ENCODE data around the gene MPRIP. TPM values are rescaled to one million over a fixed set of nuclear protein-coding genes. Genes with fewer than 3 reads are reported as not detected.

The MPRIP gene
- total RNA-seq, 1 experiment from 2014 or later = 284 TPM

GRCh38 chr17:17041018-17041521 lies 1.2 kb upstream of the MPRIP start:
- Histone ChIP-seq H3K9me3 (no peaks in the 10 kb centered on the region), H3K4me3 (ENCODE audit: low read depth, low read length) (no peak overlapping the region; the same call in 1 of the 2 replicates), H3K36me3 (ENCODE audit: control insufficient read depth, insufficient read depth, low read length) (no peaks in the 10 kb centered on the region), H3K27me3 (replicated peaks; ENCODE audit: control insufficient read depth, insufficient read depth, low read length) (no peaks in the 10 kb centered on the region), H3K4me1 (peaks cover 26% of the 10 kb centered on the region)
- Mint-ChIP-seq H3K27ac (ENCODE audit: unreplicated experiment) (peak overlapping the region; percentile 49), H3K9me3 (ENCODE audit: unreplicated experiment) (no peaks in the 10 kb centered on the region), H3K27me3 (ENCODE audit: insufficient read depth, unreplicated experiment) (no peaks in the 10 kb centered on the region), H3K4me1 (ENCODE audit: low read depth, unreplicated experiment) (peaks cover 33% of the 10 kb centered on the region), H3K36me3 (ENCODE audit: insufficient read depth, unreplicated experiment) (peaks cover 12% of the 10 kb centered on the region), H3K4me3 (ENCODE audit: unreplicated experiment) (peak overlapping the region; percentile 68)
- POLR2A ChIA-PET = interaction anchor here (0.9 to 3.0 kb wide), 3 partner anchors 13 to 37 kb away, joined by 3 to 23 read pairs (median 22); no protein-coding TSS in a partner anchor
- DNase-seq = peak; percentile 71 to 80
- no TSS peak for BruUV-seq (replicated peaks)
- CTCF ChIA-PET = interaction anchor here (0.5 to 4.8 kb wide), 7 partner anchors 13 to 1043 kb away, joined by 3 to 29 read pairs (median 4); no protein-coding TSS in a partner anchor
- intact Hi-C loops (cut with micrococcal nuclease; ENCODE audit: unreplicated experiment) = loop anchor here (1.0 to 5.0 kb wide), 4 partner anchors 13 to 165 kb away; partner anchors contain the start of gene PLD6
- no peak for TF ChIP-seq CTCF (IDR thresholded peaks at IDR 0.05; ENCODE audit: insufficient read depth in 1 of 2, low read depth in 1 of 2, low read length in 1 of 2, severe bottlenecking in 1 of 2, unreplicated experiment in 1 of 2)

- POLR2A ChIA-PET = interaction anchor here (0.7 to 3.0 kb wide), 4 partner anchors 12 to 37 kb away, joined by 3 to 23 read pairs (median 13); no protein-coding TSS in a partner anchor
- no peaks in the 10 kb centered on the region for H3K9me3 Mint-ChIP-seq (ENCODE audit: unreplicated experiment)
- Histone ChIP-seq H3K4me1 (peaks cover 26% of the 10 kb centered on the region), H3K4me3 (ENCODE audit: low read depth, low read length) (peak overlapping the region; percentile 50), H3K36me3 (ENCODE audit: control insufficient read depth, insufficient read depth, low read length) (no peaks in the 10 kb centered on the region), H3K27me3 (replicated peaks; ENCODE audit: control insufficient read depth, insufficient read depth, low read length) (no peaks in the 10 kb centered on the region), H3K9me3 (no peaks in the 10 kb centered on the region)
- H3K27ac Mint-ChIP-seq (ENCODE audit: unreplicated experiment) = peak overlapping the region; percentile 49
- DNase-seq = peak; percentile 100
- no peaks in the 10 kb centered on the region for H3K27me3 Mint-ChIP-seq (ENCODE audit: insufficient read depth, unreplicated experiment)
- CTCF ChIA-PET = interaction anchor here (0.6 to 4.8 kb wide), 5 partner anchors 13 to 1042 kb away, joined by 3 to 29 read pairs (median 7); no protein-coding TSS in a partner anchor
- BruUV-seq (replicated peaks) = TSS peak; percentile 68
- H3K36me3 Mint-ChIP-seq (ENCODE audit: insufficient read depth, unreplicated experiment) = peaks cover 14% of the 10 kb centered on the region
- H3K4me1 Mint-ChIP-seq (ENCODE audit: low read depth, unreplicated experiment) = peaks cover 33% of the 10 kb centered on the region
- peak overlapping the region; percentile 68 for H3K4me3 Mint-ChIP-seq (ENCODE audit: unreplicated experiment)
- intact Hi-C loops (cut with micrococcal nuclease; ENCODE audit: unreplicated experiment) = loop anchor here (1.0 to 5.0 kb wide), 6 partner anchors 13 to 165 kb away; partner anchors contain the start of gene PLD6
- no peak for TF ChIP-seq CTCF (IDR thresholded peaks at IDR 0.05; ENCODE audit: insufficient read depth in 1 of 2, low read depth in 1 of 2, low read length in 1 of 2, severe bottlenecking in 1 of 2, unreplicated experiment in 1 of 2)
Observed at GRCh38 chr17:17041571-17042383, 480 bp upstream of the MPRIP start.

GRCh38 chr17:17042851-17043460 lies 699 bp downstream of the MPRIP start:
- no peaks in the 10 kb centered on the region for H3K9me3 Mint-ChIP-seq (ENCODE audit: unreplicated experiment)
- Histone ChIP-seq H3K9me3 (no peaks in the 10 kb centered on the region), H3K36me3 (ENCODE audit: control insufficient read depth, insufficient read depth, low read length) (no peaks in the 10 kb centered on the region), H3K4me3 (ENCODE audit: low read depth, low read length) (peak overlapping the region; percentile 92), H3K27me3 (replicated peaks; ENCODE audit: control insufficient read depth, insufficient read depth, low read length) (no peaks in the 10 kb centered on the region), H3K4me1 (peaks cover 26% of the 10 kb centered on the region)
- H3K4me1 Mint-ChIP-seq (ENCODE audit: low read depth, unreplicated experiment) = peaks cover 41% of the 10 kb centered on the region
- ChIA-PET CTCF (interaction anchor here (0.5 to 4.8 kb wide), 2 partner anchors 14 to 23 kb away, joined by 3 to 29 read pairs; no protein-coding TSS in a partner anchor), POLR2A (interaction anchor here (2.7 to 3.0 kb wide), 2 partner anchors 14 to 22 kb away, joined by 22 to 23 read pairs; no protein-coding TSS in a partner anchor)
- no peaks in the 10 kb centered on the region for H3K27me3 Mint-ChIP-seq (ENCODE audit: insufficient read depth, unreplicated experiment)
- peak; percentile 36 to 43 for DNase-seq
- peaks cover 22% of the 10 kb centered on the region for H3K36me3 Mint-ChIP-seq (ENCODE audit: insufficient read depth, unreplicated experiment)
- TF ChIP-seq CTCF (IDR thresholded peaks at IDR 0.05; ENCODE audit: insufficient read depth in 1 of 2, low read depth in 1 of 2, low read length in 1 of 2, severe bottlenecking in 1 of 2, unreplicated experiment in 1 of 2) = no peak
- H3K4me3 Mint-ChIP-seq (ENCODE audit: unreplicated experiment) = peak overlapping the region; percentile 95
- BruUV-seq (replicated peaks) = no TSS peak
- H3K27ac Mint-ChIP-seq (ENCODE audit: unreplicated experiment) = peak overlapping the region; percentile 87
- intact Hi-C loops (cut with micrococcal nuclease; ENCODE audit: unreplicated experiment) = loop anchor here (2.0 to 5.0 kb wide), 3 partner anchors 20 to 52 kb away; no protein-coding TSS in a partner anchor
